Limb (tissue), 2 donors: ENCODE data around the gene GHR.

Experiments
- DNase-seq, 2 donors: peaks; one replicate each; pipeline ENCODE4 v3.0.0-alpha.2; 2016; ENCODE audit errors: extremely low spot score in 2 of 2

The GHR gene

DNA sequence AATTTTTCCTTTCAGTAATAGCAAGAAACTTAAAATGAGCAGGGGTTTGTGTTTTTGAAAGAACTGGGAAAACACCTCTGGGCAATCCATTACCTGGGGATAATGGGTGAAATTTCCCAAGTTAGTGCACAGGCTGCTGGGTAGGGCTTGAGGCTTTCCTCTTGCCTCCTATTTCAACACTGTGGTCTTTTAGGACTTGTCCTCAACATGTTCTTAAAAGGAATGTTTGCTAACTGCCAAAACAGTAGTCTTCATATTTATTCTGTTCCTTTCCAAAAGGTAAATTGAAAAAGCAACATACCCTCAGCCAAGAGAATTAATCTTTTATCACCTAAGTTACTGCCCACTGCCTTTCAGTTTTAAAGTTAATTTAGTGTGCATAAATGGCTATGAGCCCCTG lies 175.1 kb downstream of the GHR start:
- no peak for DNase-seq

GRCh38 chr5:42599106-42599505 lies 175.9 kb downstream of the GHR start:
- DNase-seq: no peak

GRCh38 chr5:42600441-42600840 lies 177.2 kb downstream of the GHR start:
- DNase-seq: no peak

GRCh38 chr5:42604171-42604711 lies 181.0 kb downstream of the GHR start:
- DNase-seq: no peak

DNA sequence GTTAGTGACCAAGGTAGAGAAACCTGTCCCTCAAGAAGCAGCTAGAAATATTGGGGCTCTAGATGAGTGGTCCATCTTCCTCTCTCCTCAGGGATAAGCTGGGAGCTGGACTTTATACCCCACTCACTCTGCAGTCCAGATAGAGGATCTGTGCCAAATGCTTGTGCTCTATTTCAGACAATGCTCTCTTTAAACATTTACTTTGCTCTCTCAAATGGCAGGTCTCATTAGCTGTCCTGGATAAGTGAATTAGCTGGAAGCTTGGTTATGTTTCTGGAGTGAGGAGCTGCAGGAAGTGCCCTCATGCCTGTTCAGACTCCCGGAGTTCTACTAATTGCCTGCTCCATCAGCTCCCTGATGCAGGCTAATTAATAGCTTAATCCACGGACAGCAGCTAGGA lies 182.3 kb downstream of the GHR start:
- no peak for DNase-seq

DNA sequence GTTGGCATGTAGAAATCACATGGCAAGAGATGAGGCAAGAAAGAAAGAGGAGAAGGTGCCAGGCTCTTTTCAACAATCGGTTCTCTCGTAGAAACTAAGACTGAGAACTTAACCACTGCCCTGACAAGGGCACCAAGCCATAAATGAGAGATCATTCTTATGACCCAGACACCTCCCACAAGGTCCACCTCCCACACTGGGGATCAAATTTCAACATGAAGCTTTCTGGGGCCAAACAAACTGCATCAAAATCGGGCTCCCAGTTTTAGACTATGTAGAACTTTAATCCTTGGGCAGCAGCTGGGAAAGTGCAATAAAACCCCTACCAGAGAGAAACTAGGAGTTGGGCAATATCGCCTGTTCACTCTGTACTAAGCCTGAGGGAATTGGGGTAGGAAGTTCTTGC lies 183.2 kb downstream of the GHR start:
- no peak for DNase-seq

DNA sequence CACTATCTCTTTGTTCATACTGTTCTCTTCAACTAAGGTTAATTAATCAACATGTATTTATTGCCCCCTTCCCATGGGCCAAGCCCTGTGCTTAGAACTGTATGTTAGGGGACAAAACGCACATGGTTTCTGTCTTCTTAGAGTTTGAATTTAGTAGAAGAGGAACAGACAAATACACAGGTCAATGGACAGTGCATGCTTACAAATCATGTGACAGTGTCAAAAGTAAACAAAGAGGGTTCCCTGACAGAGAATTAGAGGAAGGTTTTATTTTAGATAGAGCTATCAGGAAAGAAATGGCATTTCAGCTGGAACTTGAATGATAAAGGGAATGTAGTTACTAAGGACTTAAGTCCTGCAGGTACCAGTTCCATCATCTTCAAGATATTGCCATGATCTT lies 188.2 kb downstream of the GHR start:
- DNase-seq: no peak

DNA sequence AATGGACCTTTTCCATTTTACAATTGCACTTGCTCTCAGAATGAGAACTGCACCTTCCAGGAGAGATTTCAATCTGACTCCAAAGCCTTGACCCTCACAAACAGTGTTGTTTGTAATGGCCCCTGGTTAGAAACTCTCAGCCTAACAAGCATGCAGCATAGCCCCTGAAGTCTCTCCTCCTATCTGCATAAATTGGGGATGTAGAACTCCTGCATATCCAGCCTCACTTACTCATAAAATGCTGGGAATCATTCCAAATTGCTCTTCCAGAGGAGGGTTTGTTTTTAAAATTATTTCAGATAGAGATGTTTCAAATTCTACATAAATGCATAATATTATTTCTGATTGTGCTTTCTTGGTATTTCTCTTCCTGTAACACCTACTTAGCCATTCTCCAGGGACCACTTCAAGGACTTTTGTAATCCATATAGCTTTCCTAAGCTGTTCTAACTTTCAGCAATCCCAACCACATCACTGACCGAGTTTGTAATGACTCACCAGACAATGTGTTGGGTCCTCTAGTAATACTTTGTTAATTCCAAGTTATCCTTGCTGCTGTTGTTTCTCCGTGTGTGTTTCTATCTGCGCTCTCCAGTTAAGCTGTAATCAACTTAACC lies 189.6 kb downstream of the GHR start:
- DNase-seq: no peak

GRCh38 chr5:42614509-42614908 lies 191.3 kb downstream of the GHR start:
- DNase-seq: no peak

- DNase-seq: no peak
Measured at GRCh38 chr5:42620579-42621216, 197.5 kb downstream of the GHR start.

GRCh38 chr5:42621242-42621641 lies 198.0 kb downstream of the GHR start:
- DNase-seq: no peak

GRCh38 chr5:42621662-42622061 lies 198.4 kb downstream of the GHR start:
- no peak for DNase-seq

DNA sequence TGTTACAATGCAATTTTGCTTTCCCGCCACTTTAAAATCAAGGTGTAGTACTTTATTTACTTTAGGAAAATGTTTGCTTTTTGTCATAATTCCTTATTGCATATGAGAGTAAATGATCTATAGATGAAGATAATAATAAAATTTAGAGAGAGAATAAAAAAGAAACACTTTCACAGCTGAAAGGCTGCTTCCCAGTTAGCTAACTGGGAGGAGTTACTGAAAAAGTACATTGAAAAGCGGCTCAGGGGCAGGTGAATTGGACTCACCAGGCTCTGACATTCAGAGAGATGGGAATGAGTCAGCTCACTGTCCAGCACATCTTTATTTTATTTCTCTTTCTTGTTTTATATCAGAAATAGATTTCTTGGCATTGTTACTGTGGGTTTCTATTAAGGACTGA lies 201.7 kb downstream of the GHR start:
- DNase-seq: no peak

DNA sequence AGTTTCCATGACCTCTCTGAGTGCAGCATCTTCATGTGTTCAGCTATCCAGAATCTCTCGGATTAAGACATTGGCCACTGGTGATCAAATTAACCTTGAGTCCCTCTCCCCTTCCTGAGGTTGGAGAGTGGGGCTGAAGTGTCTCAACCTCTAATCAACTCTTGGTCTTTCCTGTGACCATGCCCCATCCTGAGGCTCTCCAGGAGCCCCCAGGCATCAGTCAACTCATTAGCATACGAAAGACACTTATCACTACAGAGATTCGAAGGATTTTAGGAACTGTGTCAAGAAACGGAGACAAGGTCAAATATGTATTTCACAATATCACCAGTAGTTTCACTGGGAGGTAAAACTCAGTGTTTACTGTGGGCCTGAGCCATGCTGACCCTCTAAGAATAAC lies 203.2 kb downstream of the GHR start:
- DNase-seq: no peak

- no peak for DNase-seq
Measured at GRCh38 chr5:42628821-42629220, 205.6 kb downstream of the GHR start.

- DNase-seq: no peak
Measured at GRCh38 chr5:42629284-42629683, 206.0 kb downstream of the GHR start.

GRCh38 chr5:42631241-42631640 lies 208.0 kb downstream of the GHR start:
- no peak for DNase-seq

DNA sequence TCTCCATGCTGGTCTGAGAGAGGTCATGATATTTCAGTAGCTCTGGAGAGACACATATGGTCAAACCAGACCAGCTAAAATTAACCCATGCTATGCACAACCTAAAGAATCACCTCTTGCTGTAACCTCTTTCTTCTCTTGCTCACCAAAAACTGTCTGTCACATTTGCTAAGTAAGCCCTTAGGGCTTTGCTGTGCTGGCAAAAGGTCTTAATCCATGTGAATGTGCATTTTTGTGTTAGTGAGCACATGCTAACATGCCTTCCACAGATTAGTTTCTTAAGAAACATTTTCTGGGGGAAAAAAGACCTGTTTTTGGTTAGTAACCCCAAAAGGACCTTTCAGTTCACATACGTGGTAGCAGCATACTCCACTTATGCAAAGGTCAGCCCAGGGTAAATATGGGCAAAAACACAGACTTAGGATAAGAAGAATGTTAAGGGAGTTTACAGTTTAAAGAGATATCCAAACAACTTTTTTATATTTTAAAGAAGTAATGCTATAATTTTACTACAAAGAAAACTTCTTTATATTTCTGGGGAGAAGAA lies 209.2 kb downstream of the GHR start:
- DNase-seq: no peak

- DNase-seq: no peak
Measured at GRCh38 chr5:42634575-42634974, 211.3 kb downstream of the GHR start.

DNA sequence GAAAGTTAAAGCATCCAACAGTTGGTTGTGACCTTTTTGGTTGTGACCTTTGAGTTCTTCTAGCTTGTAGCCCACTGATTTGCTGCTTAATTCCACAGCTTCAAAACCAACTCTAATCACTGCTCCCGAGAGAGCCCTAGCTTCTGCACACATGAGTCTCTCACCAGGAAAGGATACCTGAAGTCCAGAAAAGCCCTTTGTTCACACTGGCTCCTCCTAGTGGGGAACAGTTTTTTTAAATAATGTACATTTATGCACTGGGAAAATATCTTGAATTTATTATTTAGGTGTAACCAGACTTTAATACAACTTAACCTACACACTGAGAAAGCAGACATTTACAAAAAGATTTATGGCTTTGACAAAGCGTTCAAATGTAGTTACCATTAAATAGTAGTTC lies 213.2 kb downstream of the GHR start:
- no peak for DNase-seq

GRCh38 chr5:42636946-42637345 lies 213.7 kb downstream of the GHR start:
- no peak for DNase-seq

DNA sequence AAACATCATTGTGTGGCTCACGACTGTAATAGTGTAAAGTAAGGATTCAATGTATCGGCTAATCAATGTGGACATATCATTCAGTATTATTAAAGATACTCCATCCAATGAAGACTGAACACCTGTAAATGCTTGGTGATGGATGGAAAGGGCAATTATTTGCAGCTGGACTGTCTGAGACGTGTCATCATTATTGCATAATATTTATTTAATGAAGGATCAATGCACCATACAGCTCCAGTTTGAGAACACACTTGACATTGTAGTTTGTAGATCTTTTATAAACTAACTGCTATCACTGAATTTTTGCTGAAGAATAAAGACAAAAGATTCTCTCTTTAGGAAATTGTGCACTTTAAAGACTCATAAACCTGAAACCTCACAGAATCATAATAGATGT lies 215.7 kb downstream of the GHR start:
- DNase-seq: no peak

DNA sequence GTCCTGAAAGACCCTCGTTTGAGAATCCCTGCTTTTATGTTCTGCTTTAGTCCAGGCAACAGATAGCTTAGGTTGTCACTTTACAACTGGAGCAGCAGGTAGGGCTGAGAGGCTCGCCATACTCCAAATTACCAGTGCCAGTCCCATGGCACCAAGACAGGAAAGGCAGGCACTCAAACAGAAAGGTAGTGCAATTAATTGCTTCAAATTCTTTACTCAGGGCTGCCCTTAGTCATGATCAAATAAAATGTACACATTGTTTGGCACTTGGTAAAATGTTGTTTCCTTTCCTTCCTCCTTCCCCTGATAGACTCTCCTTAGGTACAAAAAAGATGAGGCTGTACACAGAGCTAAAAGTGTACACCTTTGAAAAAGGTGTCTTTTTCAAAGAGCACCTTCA lies 217.6 kb downstream of the GHR start:
- DNase-seq: no peak
